ENCODE data around the gene RANBP9.

RANBP9 gene

DNA sequence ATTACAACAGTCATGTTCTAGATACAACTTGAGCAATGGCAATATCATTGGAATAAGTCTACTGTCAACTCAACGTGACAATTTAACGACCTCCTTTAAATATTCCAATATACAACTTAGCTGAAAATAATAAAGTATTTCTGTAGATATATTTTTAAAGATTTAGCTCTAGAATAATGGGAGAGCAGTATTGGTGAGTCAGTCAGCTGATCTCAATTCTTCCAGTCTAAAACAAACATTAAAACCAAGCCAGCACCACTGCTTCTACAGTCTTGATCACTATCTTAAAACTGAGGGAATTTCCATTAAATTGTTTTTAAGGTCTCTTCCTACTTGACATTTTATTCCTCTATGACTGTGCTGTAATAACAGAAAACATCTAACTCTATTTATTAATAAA, 58.3 kb downstream of the RANBP9 start:
- no peak for DNase-seq (ENCODE audit: low read depth)

DNA sequence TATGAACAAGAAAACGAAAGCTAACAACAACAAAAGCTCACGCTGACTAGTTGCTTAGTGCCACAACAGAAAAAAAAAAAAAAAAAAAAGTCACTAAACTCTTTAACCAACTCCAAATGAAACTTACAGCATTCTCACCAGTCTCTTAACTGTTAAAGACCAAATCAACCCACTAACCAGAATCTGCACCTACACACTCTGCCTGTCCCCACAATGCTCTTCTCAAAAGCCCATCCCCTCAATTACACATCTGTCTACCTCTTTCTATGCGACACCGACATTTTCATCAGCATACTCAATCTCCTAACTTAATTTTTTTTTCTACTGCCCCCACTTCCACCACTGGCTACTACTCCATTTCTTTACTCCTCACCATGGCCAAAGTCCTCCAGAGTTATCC, 62.2 kb downstream of the RANBP9 start:
- no peak for DNase-seq (ENCODE audit: low read depth)

DNA sequence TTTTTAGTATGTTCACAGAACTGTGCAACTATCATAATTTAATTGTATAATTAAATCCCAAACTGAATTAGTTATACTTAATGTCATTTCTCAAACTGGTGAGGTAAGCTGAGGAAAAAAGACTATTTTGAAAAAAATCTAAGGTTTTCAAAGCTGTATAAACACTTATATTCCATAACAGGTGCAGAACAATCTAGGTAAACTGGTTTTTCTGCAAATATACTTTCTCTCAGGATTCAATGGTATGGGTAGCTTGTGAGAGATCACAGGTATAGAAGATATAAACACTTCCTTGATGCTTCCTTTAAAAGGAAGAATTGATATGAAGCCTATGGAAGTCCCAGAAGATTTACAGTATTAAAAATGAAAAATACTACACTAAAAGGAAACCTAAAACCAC, 62.8 kb downstream of the RANBP9 start:
- no peak for DNase-seq (ENCODE audit: low read depth)

DNA sequence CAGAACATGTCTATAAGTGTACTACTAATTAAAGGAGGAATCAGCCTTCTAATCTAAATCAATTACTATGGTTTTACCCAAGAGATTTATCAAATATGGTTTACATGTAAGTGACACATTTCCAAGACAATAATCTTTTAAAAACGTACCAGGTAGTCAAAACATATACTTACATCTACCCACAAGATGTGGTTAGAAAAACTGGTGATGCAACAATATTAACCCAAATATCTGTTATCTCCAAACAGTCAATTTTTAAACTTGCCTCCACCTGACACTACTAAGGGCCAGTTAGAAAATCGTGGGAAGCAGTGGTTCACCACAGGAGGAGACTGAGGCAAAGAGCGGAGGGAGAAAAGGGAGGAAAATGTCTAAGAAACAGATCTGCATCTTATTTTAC, 68.5 kb downstream of the RANBP9 start:
- DNase-seq (ENCODE audit: low read depth) = no peak

DNA sequence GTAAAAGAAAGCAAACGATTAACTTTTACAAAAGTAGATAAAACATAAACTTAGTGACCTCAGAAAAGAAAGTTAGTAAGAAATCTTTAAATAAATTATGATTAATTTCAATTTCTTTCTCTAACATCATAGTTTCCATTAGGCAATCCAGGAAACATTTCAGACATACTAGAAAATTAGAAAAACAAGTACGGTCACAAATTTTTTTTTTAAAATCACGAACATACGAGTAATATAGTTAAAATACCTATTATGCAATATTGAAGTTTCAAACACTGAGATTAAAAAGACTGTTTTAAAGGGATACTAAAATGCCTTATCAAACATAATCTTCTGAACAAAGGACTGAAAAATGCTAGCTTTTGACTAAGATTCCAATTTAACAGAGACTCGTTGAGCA, 70.3 kb downstream of the RANBP9 start:
- DNase-seq (ENCODE audit: low read depth) = no peak

DNA sequence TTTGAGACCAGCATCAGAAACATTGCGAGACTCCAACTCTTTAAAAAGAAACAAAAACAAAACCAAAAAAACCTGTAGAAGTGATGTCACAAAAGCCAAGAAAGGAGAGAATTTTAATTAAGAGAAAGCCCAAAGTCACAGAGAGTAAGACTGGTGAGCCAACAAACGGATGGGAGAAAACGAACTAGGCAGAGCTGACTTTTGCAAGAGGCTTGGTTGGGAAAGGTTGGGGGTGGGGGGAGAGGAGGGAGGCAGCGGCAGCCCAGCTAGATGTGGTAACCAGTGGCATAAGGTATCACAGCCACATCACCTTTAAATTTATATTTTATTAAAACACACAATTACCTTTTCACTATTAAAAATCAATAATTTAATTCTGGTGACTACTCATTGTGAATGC, 73.0 kb downstream of the RANBP9 start:
- DNase-seq (ENCODE audit: low read depth) = no peak

DNA sequence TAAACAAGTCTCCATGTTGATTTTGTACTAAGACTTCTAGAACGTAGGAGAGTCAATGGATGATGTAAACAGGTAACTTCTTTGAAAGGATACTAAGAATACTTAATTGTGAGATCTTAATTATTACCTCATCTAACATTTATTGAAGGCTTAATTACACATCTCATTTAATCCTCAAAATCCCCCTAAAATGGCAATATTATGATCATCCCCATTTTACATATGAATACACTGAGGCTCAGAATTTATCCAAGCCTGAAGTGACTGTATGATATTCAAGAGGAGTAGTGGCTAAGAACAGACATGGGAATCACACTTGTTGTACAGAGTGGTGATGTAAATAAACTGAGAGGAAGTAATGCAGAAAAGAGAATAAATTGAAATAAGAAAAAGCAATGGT, 73.6 kb downstream of the RANBP9 start:
- DNase-seq (ENCODE audit: low read depth) = no peak

DNA sequence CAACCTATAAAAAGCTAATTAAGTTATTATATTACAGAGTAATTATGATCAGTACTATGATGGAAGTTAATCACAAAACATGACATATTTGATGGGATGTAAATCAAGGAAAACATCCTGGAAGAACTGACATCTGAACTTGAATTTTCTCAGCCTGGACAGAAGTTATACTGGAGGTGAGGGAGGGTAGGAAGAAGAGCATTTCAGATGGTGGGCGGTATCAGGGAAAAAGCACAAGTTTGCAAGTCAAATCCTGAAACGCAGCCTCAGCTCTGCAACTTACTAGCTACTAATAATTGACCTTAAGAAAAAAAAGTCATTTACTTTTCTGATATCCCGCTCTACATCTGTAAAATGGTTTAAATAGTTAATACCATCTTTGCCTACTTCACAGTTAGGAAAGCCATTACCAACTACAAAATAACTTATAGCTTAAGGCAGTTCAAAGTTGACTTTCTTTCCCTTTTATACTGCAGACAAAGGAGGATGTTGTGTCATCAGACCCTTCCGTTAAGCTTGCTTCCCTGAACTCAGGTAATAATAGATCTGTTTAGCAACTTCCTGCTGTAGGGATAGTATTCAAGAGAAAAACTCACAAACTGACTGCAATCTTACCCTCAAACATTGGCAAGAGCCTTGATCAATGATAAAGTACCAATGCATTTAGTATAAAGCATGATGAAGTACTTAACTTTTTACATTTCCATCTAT, 75.5 kb downstream of the RANBP9 start:
- no peak for DNase-seq (ENCODE audit: low read depth)

DNA sequence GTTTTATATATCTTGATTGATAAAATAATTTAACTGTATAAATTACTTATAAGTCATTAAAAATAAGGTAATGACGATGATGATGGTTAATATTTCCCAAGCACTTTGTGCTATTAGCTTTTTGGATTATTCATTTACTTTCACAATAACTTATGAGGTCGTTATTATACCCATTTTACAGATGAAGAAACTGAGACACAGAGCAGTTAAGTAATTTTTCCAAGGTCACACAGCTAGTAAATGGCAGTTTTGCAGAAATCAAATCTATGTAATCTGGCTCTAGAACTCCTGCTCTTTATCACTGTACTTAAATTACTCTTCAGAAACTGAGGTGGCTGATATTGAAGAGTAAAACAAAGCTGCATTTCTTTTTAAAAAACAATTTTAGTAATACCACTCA, 78.3 kb downstream of the RANBP9 start:
- DNase-seq (ENCODE audit: low read depth) = no peak

DNA sequence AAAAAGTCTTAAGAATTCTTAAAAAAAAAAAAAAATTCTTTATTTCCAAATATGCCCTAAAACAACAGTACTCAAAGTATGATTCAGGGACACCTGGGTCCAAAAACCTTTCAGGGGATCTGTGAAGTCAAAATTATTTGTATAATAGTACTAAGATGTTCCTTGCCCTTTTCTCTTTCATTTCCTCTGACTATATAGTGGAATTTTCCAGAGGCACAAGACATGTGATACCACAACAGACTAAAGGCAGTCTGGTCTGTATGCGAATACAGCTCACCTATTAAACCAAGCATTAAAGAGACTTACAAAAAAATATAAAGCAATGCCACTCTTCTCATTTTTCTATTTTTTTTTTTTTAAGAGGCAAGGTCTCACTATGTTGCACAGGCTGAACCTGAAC, 81.1 kb downstream of the RANBP9 start:
- no peak for DNase-seq (ENCODE audit: low read depth)

DNA sequence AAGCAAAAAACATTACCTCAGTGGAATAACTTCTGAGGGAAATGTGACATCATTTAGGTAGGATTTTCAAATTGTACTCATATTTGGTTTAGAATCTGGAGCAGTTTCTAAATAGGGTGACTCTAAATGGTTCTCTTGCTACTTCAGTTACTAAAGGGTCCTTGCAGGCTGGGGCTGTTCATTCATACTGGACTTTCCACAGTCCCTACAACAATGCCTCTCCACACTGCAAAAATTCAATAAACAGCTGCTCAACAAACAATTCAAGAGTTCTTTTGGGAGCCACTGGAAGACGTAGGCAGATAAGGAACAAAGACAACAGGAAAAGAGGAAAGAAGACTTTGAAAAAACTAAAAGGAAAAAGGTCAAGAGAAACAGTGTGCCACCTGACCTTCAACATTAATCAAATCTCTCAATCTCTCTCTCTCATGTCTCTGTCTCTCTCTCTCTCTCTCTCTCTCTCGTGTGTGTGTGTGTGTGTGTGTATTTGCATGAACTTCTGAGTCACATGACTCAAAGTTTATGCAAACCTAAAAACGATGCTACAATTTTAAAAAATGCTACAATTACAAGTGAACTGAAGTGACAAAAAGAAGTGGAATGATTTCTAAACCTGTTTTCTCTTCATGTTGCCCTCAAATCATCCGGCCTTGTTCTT, 82.0 kb downstream of the RANBP9 start:
- DNase-seq (ENCODE audit: low read depth) = no peak

DNA sequence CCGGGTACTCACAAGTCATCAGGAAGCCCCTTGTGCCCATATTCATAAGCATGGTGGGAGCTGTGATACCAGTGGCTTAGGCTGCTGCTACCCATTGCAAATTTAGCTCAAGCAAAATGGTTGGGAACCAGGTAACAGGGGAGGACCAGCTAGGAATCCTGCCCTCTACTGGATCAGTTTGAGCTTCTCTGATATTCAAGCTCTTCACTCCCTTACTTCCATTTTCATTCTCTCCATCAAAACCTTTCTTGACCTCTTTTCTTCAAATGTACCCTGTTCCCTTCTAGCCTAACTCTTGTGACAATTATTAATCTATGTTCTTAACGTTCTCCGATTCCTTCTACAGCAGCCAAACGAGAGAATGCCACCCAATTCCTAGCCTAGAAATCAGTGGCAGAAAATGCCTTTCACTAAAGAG, 86.8 kb downstream of the RANBP9 start:
- DNase-seq (ENCODE audit: low read depth) = no peak

DNA sequence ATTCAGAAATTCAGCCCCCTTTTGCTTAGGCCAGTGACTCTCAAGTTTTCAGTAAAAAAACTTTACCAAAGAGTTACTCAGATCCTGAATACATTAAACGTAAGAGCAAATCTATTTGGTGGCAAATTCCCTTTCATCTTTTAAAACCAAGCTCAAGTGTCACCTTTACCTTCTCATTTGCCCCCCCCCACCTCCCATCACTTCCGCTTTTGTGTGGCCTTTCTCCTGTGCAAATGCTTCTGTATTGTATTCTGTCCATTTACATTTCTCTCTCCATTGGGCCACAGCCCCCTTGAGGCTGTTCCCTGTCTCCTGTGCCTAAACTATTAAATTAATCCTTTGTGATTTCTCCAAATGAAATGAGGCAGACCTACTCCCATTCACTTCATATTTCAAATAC, 94.6 kb downstream of the RANBP9 start:
- DNase-seq (ENCODE audit: low read depth) = no peak

DNA sequence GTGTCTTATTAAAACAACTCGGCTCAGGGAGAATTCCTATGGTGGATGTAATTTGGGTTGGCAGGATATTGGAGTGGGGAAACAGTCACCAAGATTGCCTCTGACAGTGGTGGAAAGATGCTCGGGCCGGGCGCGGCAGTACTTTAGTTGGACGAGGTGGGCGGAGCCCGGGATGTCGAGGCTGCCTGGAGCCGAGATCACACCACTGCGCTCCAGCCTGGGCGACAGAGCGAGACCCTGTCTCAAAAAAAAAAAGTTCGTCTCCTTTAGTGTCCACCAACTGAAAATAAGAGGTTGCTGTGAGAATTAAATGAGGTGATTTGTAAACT, 95.9 kb downstream of the RANBP9 start:
- DNase-seq (ENCODE audit: low read depth) = peak; percentile 32

DNA sequence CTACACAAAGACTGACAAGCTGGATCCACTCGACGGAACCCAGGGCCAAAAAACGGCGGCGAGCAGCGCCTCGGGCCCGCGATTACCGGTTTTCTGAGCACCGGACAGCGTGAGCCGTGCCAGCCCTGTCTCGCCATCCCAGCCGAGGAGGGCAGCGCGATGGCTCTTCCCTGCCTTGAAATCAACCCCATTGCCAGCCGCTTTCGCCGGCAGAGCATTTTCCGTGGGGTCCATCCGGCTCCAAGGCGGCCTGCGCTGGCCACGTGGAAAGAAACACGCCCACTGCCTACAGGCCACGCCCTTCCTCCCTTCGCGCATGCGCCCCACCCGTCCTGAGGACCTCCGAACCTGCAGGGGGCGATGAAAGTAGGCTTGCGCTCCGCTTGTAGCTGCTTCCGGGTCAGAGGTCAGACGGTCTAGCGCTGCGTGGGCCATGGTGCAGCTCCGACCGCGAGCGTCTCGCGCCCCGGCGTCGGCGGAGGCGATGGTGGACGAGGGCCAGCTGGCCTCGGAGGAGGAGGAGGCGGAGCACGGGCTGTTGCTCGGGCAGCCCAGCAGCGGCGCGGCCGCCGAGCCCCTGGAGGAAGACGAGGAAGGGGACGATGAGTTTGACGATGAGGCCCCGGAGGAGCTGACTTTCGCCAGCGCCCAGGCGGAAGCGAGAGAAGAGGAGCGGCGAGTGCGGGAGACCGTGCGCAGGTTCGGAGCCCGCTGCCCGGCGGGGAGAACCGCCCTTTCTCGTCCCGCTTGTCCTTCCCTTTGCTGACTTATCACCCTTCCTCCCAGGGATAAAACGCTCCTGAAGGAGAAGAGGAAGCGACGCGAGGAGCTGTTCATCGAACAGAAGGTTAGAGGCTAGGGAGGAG, 96.5 kb downstream of the RANBP9 start, which contains the start of gene NOL7:
Gene NOL7, plus strand, starts transcription at position 410 of the 866 bp plus-strand sequence. Its CDS starts 24 bp downstream, at position 434.
- peak; percentile 98 for DNase-seq (ENCODE audit: low read depth)

DNA sequence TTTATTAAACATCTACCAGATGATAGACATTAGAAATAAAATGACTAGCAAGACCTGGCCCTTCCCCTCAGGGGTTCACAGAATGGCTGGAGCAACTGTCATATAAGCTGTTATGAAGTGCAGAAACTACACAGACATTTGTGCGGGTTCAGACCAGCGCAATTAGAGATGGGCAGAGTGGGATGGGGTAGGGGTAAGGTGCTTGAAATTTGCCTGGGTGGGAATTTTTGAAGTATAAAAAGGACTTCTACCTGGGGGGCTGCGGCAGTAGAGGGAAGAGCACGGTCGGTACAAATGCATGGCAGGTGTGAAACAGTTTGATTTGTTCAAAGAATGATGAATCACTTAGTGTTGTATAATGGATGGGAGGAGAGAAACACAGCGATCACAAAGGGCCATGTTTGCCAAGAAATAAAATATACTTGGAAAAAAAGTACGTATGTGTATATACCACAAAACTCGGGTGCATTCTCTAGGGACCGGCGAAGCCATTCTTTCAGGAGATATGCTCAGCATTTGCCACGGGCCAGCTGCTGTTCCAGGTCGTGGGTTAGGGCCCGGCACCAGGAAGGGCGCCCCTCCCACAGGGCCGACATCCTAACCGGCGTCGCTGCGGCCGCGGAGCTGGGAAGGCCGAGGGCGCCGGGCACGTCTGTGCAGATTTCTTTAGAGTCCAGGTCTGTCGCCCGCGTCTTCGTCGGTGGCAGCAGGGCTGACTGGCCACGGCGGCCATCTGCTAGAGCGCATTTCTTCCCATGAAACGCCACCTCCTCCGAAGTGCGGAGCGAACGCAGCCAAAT, 97.3 kb downstream of the RANBP9 start:
- peak; percentile 13 for DNase-seq (ENCODE audit: low read depth)

DNA sequence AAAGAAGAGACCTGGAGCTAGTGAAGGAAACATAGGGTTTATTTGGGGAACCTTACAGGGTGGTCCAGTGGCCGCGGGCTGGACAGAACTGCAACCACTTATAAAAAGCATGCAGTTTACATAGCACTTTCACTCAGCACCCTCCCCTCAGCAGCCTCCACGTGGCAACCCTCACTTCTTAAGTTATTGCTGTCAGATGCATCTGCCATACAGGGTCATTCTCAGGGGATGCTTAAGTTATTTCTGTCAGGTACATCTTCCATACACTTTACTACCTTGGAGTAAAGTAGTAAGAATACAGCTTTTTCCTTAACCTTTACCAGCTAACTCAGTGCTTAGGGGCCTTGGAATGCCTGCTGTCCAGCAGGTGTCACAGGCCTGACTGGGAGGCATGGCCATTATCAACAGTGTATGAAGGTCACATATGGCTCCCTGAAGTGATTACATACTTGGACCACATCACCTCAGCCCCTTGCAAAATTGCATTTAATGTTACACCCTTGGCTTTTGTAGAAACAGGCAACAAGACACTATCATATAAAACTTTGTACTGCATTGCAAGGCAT, 98.5 kb downstream of the RANBP9 start:
- DNase-seq (ENCODE audit: low read depth) = no peak

DNA sequence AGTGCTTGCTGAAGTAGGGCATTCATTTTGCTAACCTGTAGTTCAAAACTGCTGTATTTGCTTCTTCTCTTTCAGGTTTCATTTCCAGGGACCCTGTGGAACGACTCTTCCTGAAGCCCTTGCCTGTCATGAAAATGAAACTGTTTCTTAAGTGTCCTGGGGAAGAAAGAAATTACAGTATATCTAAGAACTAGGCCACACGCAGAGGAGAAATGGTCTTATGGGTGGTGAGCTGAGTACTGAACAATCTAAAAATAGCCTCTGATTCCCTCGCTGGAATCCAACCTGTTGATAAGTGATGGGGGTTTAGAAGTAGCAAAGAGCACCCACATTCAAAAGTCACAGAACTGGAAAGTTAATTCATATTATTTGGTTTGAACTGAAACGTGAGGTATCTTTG, 99.9 kb downstream of the RANBP9 start:
- no peak for DNase-seq (ENCODE audit: low read depth)

DNA sequence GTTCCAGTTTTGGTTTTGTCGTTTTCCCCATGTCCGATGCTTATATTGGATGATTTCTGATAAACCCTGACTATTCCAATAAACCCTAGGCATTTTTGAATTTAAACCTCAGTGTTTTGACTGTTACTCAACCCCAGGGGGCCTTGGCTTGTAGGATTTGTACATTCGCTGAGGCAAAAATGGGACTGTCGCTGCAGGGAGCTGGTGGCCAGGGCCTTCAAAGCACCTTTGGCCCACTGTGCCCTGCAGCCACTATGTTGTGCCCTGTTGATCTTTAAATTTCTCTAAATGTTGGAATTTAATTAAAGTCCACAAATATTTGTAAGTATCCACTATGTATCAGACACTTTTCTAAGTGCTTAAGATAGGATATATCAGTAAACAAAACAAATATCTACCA, 106.0 kb downstream of the RANBP9 start:
- no peak for DNase-seq (ENCODE audit: low read depth)

DNA sequence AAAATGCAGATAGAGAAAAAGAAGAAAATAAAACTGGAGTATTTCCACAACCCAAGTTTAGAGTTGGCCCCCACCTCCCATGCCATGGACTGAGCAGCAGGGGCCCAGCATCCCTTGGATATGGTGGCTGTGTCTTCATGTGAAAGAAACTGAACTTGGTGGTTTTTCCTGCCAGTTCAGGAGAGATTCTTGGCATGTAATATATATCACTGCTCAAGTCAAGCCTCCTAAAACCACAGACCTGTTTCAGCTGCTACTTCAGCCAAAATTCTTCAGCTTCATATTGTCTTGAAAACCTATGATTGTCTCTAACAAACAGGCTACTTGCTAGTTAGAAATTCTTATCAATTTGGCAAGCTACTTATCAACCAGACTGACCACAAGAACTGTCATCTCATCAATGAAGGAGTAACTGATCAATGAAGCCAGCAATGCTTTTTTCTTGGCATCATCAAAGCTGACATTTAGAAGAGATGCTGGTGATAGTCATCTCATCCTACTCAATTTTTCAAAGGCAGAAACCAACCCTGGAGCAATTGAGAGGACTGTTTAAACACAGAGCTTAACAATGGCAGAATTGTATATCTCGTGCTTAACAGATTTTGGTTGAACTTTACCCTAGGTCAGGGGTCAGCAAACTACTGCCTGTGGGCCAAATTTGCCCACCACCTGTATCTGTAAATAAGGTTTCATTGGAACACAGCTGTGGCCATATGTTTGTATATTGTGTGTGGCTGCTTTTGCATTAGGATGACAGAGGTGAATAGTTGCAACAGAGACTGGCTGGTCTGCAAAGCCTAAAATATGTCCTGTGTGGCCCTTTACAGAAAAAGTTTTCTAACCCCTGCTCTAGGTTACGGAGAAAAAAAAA, 106.9 kb downstream of the RANBP9 start:
- DNase-seq (ENCODE audit: low read depth) = no peak

DNA sequence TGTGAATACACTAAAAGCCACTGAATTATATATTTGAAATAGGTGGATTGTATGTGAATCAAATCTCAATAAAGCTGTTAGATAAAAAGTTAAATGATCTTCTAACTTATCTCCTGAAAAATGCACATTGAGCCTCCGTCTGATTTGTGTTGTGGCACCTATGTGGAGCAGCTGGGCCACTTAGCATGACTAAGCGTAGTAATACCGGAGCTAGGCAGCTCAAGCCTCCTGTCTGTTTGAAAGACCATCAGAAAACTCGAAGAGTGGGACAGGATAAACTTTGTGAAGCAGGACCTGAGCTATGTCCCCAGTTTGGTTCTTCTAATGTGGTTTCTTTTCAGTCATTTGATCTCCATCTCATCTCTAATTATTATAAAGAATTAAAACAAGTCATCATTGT, 107.5 kb downstream of the RANBP9 start:
- DNase-seq (ENCODE audit: low read depth) = no peak
